ENCODE measurements around the gene CHN1.

CHN1 gene

GRCh38 chr2:174924061-174924693 lies 81.0 kb downstream of the CHN1 start:
- DNase-seq (ENCODE audit: low spot score): no peak

- DNase-seq (ENCODE audit: low spot score): no peak
Measured at GRCh38 chr2:174919947-174920595, 85.1 kb downstream of the CHN1 start.

- peak; percentile 40 for DNase-seq (ENCODE audit: low spot score)
Measured at GRCh38 chr2:174918886-174919526, 86.2 kb downstream of the CHN1 start.

GRCh38 chr2:174916270-174916930 lies 88.8 kb downstream of the CHN1 start:
- no peak for DNase-seq (ENCODE audit: low spot score)

- no peak for DNase-seq (ENCODE audit: low spot score)
Measured at GRCh38 chr2:174914853-174915760, 90.1 kb downstream of the CHN1 start.

- no peak for DNase-seq (ENCODE audit: low spot score)
Measured at GRCh38 chr2:174908284-174908683, 96.9 kb downstream of the CHN1 start.

GRCh38 chr2:174903264-174903556 lies 102.0 kb downstream of the CHN1 start:
- no peak for DNase-seq (ENCODE audit: low spot score)

GRCh38 chr2:174902506-174903263 lies 102.5 kb downstream of the CHN1 start:
- no peak for DNase-seq (ENCODE audit: low spot score)

GRCh38 chr2:174901075-174901474 lies 104.1 kb downstream of the CHN1 start:
- DNase-seq (ENCODE audit: low spot score): no peak

GRCh38 chr2:174897286-174897685 lies 107.9 kb downstream of the CHN1 start:
- no peak for DNase-seq (ENCODE audit: low spot score)

- no peak for DNase-seq (ENCODE audit: low spot score)
Measured at GRCh38 chr2:174893018-174893417, 112.2 kb downstream of the CHN1 start.

GRCh38 chr2:174892546-174892945 lies 112.6 kb downstream of the CHN1 start:
- no peak for DNase-seq (ENCODE audit: low spot score)

GRCh38 chr2:174888646-174889271 lies 116.4 kb downstream of the CHN1 start:
- DNase-seq (ENCODE audit: low spot score): no peak

GRCh38 chr2:174888146-174888545 lies 117.0 kb downstream of the CHN1 start:
- DNase-seq (ENCODE audit: low spot score): no peak

- no peak for DNase-seq (ENCODE audit: low spot score)
Measured at GRCh38 chr2:174882416-174882815, 122.8 kb downstream of the CHN1 start.

GRCh38 chr2:174881678-174882077 lies 123.5 kb downstream of the CHN1 start:
- DNase-seq (ENCODE audit: low spot score): no peak

GRCh38 chr2:174878537-174879147 lies 126.5 kb downstream of the CHN1 start:
- peak; percentile 26 for DNase-seq (ENCODE audit: low spot score)

- no peak for DNase-seq (ENCODE audit: low spot score)
Measured at GRCh38 chr2:174877751-174878150, 127.4 kb downstream of the CHN1 start.

GRCh38 chr2:174877301-174877700 lies 127.9 kb downstream of the CHN1 start:
- no peak for DNase-seq (ENCODE audit: low spot score)

- DNase-seq (ENCODE audit: low spot score): no peak
Measured at GRCh38 chr2:174874085-174874484, 131.1 kb downstream of the CHN1 start.

All from kidney tubule cell (primary cell).